Measurements from ENCODE around the gene NRXN3. TPM values are rescaled to one million over a fixed set of nuclear protein-coding genes. Genes with fewer than 3 reads are reported as not detected.

Gene NRXN3
- total RNA-seq, 1 experiment from 2014 or later, result not detected

DNA sequence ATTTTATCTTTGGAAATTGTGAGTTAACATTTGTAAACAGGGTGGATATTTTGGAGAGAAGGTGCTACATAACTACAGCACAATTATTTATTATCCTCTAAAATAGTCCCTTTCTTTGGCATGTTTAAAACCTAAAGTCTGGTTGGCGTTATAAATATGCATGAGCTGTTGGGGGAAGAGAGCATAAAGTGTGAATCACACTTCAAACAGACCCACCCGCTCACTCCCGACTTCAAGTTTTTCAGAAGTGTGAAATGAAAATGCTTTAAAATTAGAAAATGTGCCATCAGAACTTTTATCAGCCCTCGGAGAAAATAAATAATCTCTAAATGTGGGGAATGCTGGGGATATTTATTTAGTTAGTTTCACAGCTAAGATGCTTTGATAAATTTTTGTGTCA, 1006.9 kb downstream of the NRXN3 start:
- H3K9me3 ChIP-seq (ENCODE audit: insufficient read depth, low read depth), result no peaks in the 10 kb centered on the region
- TF ChIP-seq CTCF (conservative IDR thresholded peaks at IDR 0.05) (no peak), EZH2 (IDR thresholded peaks at IDR 0.05; ENCODE audit: low read depth) (no peak)
- H3K4me2 ChIP-seq, result no peak overlapping the region
- no peaks in the 10 kb centered on the region for H3K4me1 ChIP-seq (replicated peaks; ENCODE audit: insufficient read depth)
- H3F3A ChIP-seq (ENCODE audit: insufficient read depth, low read depth), result no peaks in the 10 kb centered on the region
- no peaks in the 10 kb centered on the region for H3K9me2 ChIP-seq (ENCODE audit: insufficient read depth)
- H3K36me3 ChIP-seq (ENCODE audit: low read depth), result no peaks in the 10 kb centered on the region
- H3K27ac ChIP-seq, result no peak overlapping the region
- intact Hi-C loops (cut with micrococcal nuclease; ENCODE audit: unreplicated experiment), result no loop called here
- no peak overlapping the region for H2AFZ ChIP-seq
- ChIA-PET CTCF (no interaction called here), POLR2A (ENCODE audit: unreplicated experiment) (no interaction called here)
- H3K4me3 ChIP-seq, result no peak overlapping the region
- no TSS peak for BruUV-seq (replicated peaks)
- no peaks in the 10 kb centered on the region for H4K20me1 ChIP-seq (ENCODE audit: insufficient read depth)
- no peaks in the 10 kb centered on the region for H3K79me2 ChIP-seq (ENCODE audit: low read depth)
- DNase-seq, result no peak
- H3K27me3 ChIP-seq (ENCODE audit: insufficient read depth, low read depth), result no peaks in the 10 kb centered on the region; the same call in 1 of the 2 replicates

DNA sequence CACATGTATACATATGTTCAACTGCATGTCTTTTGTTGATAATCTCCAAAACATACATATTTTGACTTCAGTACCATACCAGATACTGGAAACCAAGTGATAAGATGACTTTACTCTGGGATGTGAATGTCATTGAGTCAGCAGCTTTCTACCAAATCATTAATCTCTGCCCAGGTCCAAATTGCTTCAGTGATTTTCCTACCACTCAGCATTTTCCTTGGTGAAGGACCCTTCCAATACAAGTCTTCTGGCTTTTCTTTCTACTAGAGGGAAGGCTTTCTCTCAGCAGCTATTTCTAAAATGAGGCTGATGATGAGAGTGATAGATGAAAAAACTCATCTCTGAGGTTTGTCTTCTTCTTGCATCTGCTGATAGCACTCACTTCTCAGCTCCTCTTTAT, 1008.5 kb downstream of the NRXN3 start:
- no TSS peak for BruUV-seq (replicated peaks)
- no peaks in the 10 kb centered on the region for H4K20me1 ChIP-seq (ENCODE audit: insufficient read depth)
- no peaks in the 10 kb centered on the region for H3K9me2 ChIP-seq (ENCODE audit: insufficient read depth)
- no peak for TF ChIP-seq CTCF (conservative IDR thresholded peaks at IDR 0.05)
- no peak for TF ChIP-seq EZH2 (IDR thresholded peaks at IDR 0.05; ENCODE audit: low read depth)
- no peak overlapping the region for H3K27ac ChIP-seq
- no peaks in the 10 kb centered on the region for H3K79me2 ChIP-seq (ENCODE audit: low read depth)
- intact Hi-C loops (cut with micrococcal nuclease; ENCODE audit: unreplicated experiment), result no loop called here
- H3K27me3 ChIP-seq (ENCODE audit: insufficient read depth, low read depth), result no peaks in the 10 kb centered on the region; the same call in 1 of the 2 replicates
- no peak overlapping the region for H2AFZ ChIP-seq
- H3K4me3 ChIP-seq, result no peak overlapping the region
- H3K9me3 ChIP-seq (ENCODE audit: insufficient read depth, low read depth), result no peaks in the 10 kb centered on the region
- DNase-seq, result no peak
- POLR2A ChIA-PET (ENCODE audit: unreplicated experiment), result no interaction called here
- CTCF ChIA-PET, result no interaction called here
- no peaks in the 10 kb centered on the region for H3K4me1 ChIP-seq (replicated peaks; ENCODE audit: insufficient read depth)
- no peaks in the 10 kb centered on the region for H3K36me3 ChIP-seq (ENCODE audit: low read depth)
- H3K4me2 ChIP-seq, result no peak overlapping the region
- H3F3A ChIP-seq (ENCODE audit: insufficient read depth, low read depth), result no peaks in the 10 kb centered on the region

DNA sequence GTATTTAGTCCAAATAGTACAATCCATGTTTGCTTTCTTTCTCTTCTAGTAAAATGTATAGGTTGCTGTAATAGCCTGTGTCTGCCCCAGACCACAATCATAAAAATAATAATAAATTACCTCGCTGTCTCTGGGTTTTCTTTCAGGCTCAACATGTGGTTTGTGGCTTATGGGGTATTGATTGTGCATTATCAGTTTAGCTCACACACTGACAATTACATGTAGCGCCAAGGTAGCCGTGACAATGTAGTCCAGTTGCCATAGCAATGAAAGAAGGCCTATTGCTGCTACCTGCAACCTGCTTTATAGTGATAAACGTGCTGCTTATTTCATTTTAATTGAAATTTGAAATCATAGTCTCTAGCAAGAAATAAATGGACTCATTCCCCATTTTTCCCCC, 1009.8 kb downstream of the NRXN3 start:
- DNase-seq, result no peak
- Histone ChIP-seq H3K9me2 (ENCODE audit: insufficient read depth) (no peaks in the 10 kb centered on the region), H3K4me2 (no peak overlapping the region), H3K27ac (no peak overlapping the region), H3F3A (ENCODE audit: insufficient read depth, low read depth) (no peaks in the 10 kb centered on the region), H3K36me3 (ENCODE audit: low read depth) (no peaks in the 10 kb centered on the region), H2AFZ (no peak overlapping the region), H3K4me3 (no peak overlapping the region), H3K79me2 (ENCODE audit: low read depth) (no peaks in the 10 kb centered on the region), H3K4me1 (replicated peaks; ENCODE audit: insufficient read depth) (no peaks in the 10 kb centered on the region), H3K9me3 (ENCODE audit: insufficient read depth, low read depth) (no peaks in the 10 kb centered on the region), H3K27me3 (ENCODE audit: insufficient read depth, low read depth) (no peaks in the 10 kb centered on the region; the same call in 1 of the 2 replicates), H4K20me1 (ENCODE audit: insufficient read depth) (no peaks in the 10 kb centered on the region)
- no TSS peak for BruUV-seq (replicated peaks)
- intact Hi-C loops (cut with micrococcal nuclease; ENCODE audit: unreplicated experiment), result no loop called here
- ChIA-PET CTCF (no interaction called here), POLR2A (ENCODE audit: unreplicated experiment) (no interaction called here)
- TF ChIP-seq CTCF (conservative IDR thresholded peaks at IDR 0.05) (no peak), EZH2 (IDR thresholded peaks at IDR 0.05; ENCODE audit: low read depth) (no peak)

Measured in PC-9 (cell line).